ENCODE data around the gene LRRC57.
A peak's percentile ranks its signal among the peaks of the same experiment; 100 is the strongest.
"Not testable (repeated sequence)": the region's sequence is repeated elsewhere in the genome, so short reads cannot be mapped to it uniquely, and the experiment has no call there.

LRRC57 gene

GRCh38 chr15:42576776-42577175, 28.2 kb upstream of the LRRC57 start:
- DNase-seq (ENCODE audit: low read depth), result no peak
- peak overlapping the region; percentile 90; the same call in 1 of the 2 replicates for H3K4me3 ChIP-seq (ENCODE audit: low read depth, low read length)
- TF ChIP-seq, protein P1, sequence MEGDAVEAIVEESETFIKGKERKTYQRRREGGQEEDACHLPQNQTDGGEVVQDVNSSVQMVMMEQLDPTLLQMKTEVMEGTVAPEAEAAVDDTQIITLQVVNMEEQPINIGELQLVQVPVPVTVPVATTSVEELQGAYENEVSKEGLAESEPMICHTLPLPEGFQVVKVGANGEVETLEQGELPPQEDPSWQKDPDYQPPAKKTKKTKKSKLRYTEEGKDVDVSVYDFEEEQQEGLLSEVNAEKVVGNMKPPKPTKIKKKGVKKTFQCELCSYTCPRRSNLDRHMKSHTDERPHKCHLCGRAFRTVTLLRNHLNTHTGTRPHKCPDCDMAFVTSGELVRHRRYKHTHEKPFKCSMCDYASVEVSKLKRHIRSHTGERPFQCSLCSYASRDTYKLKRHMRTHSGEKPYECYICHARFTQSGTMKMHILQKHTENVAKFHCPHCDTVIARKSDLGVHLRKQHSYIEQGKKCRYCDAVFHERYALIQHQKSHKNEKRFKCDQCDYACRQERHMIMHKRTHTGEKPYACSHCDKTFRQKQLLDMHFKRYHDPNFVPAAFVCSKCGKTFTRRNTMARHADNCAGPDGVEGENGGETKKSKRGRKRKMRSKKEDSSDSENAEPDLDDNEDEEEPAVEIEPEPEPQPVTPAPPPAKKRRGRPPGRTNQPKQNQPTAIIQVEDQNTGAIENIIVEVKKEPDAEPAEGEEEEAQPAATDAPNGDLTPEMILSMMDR (IDR thresholded peaks at IDR 0.05; ENCODE audit: insufficient read depth, low read depth, low read length, missing control alignments), result no peak

GRCh38 chr15:42576040-42576594, 27.5 kb upstream of the LRRC57 start:
- no peak for DNase-seq (ENCODE audit: low read depth)
- H3K4me3 ChIP-seq (ENCODE audit: low read depth, low read length), result peak overlapping the region; percentile 90
- TF ChIP-seq, protein P1 (IDR thresholded peaks at IDR 0.05; ENCODE audit: insufficient read depth, low read depth, low read length, missing control alignments), result no peak

DNA sequence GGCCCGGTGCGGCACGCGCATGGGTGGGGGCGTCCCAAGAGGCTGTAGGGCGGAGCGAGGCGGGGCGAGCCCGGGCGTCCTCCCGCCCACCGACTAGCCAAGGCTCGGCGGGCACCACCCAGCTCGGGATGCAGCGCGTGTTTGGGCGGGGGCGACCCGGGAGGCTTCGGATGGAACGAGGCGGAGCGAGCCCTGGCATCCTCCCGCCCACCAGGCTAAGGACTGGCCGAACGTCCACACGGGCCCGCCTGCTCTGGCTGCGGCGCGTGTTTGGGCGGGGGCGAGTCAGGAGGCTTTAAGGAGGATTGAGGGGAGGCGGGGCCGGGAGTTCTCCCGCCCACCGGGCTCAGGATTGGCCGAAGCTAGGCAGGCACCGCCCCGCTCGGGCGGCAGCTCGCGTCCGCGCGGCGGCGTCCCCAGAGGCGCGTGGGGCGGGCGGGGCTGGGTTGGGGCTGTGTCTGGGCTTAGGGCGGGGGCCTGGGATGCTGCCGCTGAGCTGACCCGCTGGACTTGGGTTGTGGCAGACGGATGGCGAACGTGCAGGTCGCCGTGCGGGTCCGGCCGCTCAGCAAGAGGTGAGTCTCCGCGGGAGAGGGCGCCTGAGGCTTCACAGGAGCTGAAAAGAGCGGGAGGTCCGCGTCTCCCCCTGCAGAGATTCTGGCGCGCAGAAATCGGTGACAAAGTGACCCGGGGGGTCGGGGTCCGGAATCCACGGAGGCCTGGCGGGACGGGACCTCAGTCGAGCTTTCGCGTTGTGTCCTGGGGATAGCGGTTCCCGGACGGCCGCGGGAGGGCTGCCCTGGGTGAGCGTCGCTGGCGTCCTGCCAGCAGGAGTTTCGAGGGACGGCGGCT, 26.8 kb upstream of the LRRC57 start, which contains the start of gene STARD9:
TSS of gene STARD9 (plus strand) at position 419 of the 852 bp plus-strand sequence. CDS start at position 529, 110 bp downstream.
- TF ChIP-seq, protein P1 (IDR thresholded peaks at IDR 0.05; ENCODE audit: insufficient read depth, low read depth, low read length, missing control alignments), result no peak
- peak within 1 kb of the TSS; percentile 90 for H3K4me3 ChIP-seq (ENCODE audit: low read depth, low read length)

GRCh38 chr15:42558739-42559138, 10.1 kb upstream of the LRRC57 start:
- DNase-seq (ENCODE audit: low read depth), result no peak
- no peak overlapping the region for H3K4me3 ChIP-seq (ENCODE audit: low read depth, low read length)
- TF ChIP-seq, protein P1 (IDR thresholded peaks at IDR 0.05; ENCODE audit: insufficient read depth, low read depth, low read length, missing control alignments), result no peak

More for the DNA sequence above, 26.8 kb upstream of the LRRC57 start, which contains the start of gene STARD9:
- peak; percentile 99 for DNase-seq (ENCODE audit: low read depth)

GRCh38 chr15:42556550-42557207, 8.1 kb upstream of the LRRC57 start:
- DNase-seq (ENCODE audit: low read depth); H3K4me3 ChIP-seq (ENCODE audit: low read depth, low read length): not testable (repeated sequence)

DNA sequence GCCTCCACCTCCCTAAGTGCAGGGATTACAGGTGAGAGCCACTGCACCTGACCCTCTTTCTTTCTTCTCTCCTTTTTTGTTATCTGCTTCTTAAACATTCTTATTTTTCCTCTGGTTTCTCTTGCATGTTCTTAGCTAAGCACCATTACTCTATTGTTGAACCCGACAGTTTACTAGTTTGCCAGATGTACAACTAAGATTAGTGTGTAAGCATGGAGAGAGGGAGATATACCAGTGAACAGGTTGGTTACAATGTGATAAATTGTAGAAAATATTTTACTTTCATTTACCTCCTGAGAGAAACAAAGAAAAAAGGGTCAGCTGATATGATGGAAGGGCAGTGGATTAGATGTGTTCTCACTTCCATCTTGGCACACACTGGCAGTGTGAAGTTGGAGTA, 5.0 kb upstream of the LRRC57 start:
- TF ChIP-seq, protein P1 (IDR thresholded peaks at IDR 0.05; ENCODE audit: insufficient read depth, low read depth, low read length, missing control alignments), result no peak
- H3K4me3 ChIP-seq (ENCODE audit: low read depth, low read length), result no peak overlapping the region
- no peak for DNase-seq (ENCODE audit: low read depth)
